ENCODE results near the gene PFKP. TPM values are rescaled to one million over a fixed set of nuclear protein-coding genes. Genes with fewer than 3 reads are reported as not detected.

The PFKP gene
- total and polyA plus RNA-seq, 4 donors, result 15.1 to 49.8 (median 31.8) TPM

Other genes starting within 250 kb of the PFKP start
- 10 to 100 TPM; 74.7 to 88.5 TPM for gene PITRM1, start 105.2 kb downstream of the PFKP start, total RNA-seq
- gene PITRM1, start 105.2 kb downstream of the PFKP start, polyA plus RNA-seq, result 10 to 100 TPM; 46.5 to 46.6 TPM

Measured in lung (tissue), 4 donors.